Choroid plexus epithelial cell (primary cell): Measurements from ENCODE around the gene AASS.

Experiments
- DNase-seq: peaks from one replicate; pipeline ENCODE4 v3.0.0-alpha.2; 2010; ENCODE audit warnings: low read depth
- H3K4me3 ChIP-seq: 2 replicates; pipeline ENCODE4 v1.5.1; 2011; ENCODE audit warnings: low read depth, mild to moderate bottlenecking, control low read depth, low read length, moderate library complexity
- TF ChIP-seq, protein P1 (sequence below): conservative IDR thresholded peaks from 2 replicates; pipeline ENCODE4 v1.5.1; 2011; ENCODE audit warnings: low read depth, mild to moderate bottlenecking, control low read depth, inconsistent platforms, low read length, moderate library complexity

Gene AASS

GRCh38 chr7:122161628-122162027, 17.6 kb upstream of the AASS start:
- DNase-seq: peak; percentile 21
- H3K4me3 ChIP-seq: no peak overlapping the region
- TF ChIP-seq, protein P1, sequence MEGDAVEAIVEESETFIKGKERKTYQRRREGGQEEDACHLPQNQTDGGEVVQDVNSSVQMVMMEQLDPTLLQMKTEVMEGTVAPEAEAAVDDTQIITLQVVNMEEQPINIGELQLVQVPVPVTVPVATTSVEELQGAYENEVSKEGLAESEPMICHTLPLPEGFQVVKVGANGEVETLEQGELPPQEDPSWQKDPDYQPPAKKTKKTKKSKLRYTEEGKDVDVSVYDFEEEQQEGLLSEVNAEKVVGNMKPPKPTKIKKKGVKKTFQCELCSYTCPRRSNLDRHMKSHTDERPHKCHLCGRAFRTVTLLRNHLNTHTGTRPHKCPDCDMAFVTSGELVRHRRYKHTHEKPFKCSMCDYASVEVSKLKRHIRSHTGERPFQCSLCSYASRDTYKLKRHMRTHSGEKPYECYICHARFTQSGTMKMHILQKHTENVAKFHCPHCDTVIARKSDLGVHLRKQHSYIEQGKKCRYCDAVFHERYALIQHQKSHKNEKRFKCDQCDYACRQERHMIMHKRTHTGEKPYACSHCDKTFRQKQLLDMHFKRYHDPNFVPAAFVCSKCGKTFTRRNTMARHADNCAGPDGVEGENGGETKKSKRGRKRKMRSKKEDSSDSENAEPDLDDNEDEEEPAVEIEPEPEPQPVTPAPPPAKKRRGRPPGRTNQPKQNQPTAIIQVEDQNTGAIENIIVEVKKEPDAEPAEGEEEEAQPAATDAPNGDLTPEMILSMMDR: no peak

DNA sequence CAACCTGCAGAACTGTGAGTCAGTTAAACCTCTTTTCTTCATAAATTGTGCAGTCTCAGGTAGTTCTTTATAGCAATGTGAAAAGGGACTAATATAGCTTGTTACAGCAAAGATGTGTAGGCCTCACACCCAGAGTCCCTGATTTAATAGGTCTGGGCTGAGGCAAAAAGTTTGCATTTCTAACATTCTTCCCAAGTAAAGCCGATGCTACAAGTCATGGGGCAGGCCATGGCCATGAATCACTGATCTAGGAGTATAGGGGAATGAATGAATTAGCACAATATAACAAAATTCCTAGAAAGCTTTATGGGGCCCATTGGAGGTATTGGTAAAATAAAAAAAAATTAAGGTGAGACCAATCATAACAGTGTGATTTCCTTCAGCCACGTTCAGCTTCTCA, 11.5 kb upstream of the AASS start:
- DNase-seq: peak; percentile 47
- TF ChIP-seq, protein P1: no peak
- H3K4me3 ChIP-seq: no peak overlapping the region

- H3K4me3 ChIP-seq: no peak overlapping the region
- no peak for DNase-seq
- TF ChIP-seq, protein P1: no peak
Measured at GRCh38 chr7:122148878-122149277, 4.8 kb upstream of the AASS start.

DNA sequence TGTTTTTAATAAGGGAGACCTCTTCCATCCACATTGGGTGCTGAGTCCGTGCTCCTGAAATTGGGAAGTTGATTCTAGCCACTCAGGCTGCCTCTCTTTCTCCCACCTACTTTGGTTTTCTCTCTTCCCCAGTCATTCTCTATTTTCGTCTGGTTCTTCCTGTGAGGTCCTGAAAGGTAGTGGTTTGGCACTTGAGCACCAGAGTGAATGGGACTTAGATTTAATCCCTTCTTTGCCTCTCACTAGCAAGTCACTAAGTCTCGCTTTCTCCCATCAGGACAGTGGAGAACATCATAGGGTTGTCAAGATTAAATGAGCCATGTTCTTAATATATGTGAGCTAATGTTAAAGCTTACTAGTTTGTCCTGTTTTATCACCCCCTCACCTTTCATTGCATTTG, 4.0 kb upstream of the AASS start:
- no peak for DNase-seq
- H3K4me3 ChIP-seq: no peak overlapping the region
- TF ChIP-seq, protein P1: no peak

GRCh38 chr7:122145937-122146645, 2.0 kb upstream of the AASS start:
- DNase-seq: no peak
- TF ChIP-seq, protein P1: no peak
- no peak overlapping the region for H3K4me3 ChIP-seq

DNA sequence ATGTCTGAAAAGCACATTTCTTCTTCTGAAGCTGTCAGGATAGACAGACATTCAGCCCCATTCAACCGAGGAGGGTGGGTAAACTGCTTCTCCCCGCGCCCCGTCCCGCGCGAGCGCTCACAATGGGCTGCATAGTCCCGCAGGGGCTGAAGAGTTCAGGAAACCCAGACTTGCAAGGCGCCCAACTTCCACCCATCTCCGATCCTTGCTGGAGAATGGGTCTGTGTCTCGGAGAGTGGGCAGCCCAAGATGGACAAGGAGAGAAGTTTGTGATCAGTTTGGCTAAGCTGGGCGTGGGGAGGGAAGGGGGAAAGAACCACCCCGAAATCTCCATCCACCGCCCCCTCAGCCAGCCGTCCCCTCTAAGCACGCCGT, 686 bp downstream of the AASS start:
- DNase-seq: peak; percentile 23
- TF ChIP-seq, protein P1: no peak
- H3K4me3 ChIP-seq: peak overlapping the region; percentile 84

DNA sequence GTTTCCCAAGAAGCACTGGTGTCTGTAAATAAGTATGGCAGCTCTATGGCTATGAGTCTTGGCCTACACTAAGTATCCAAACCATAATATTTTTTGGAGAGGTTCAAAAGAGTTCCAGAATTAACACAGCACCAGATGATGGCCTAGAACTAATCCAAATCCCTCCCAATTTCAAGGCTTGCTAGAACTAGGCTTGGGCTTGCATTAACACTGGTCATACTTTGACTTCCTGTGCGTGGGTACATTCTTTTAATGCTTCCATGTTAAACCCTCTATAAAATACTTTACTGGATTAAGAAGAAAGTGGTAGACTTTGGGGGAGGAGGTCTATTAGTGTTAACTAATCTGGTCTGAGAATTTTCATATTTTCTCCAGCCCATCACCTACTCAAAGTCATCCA, 3.1 kb downstream of the AASS start:
- TF ChIP-seq, protein P1: no peak
- no peak overlapping the region for H3K4me3 ChIP-seq
- no peak for DNase-seq
